ENCODE results near the gene SH3TC2. TPM values are rescaled to one million over a fixed set of nuclear protein-coding genes. Genes with fewer than 3 reads are reported as not detected.

The SH3TC2 gene
- total RNA-seq, 1 experiment from 2014 or later = 1.5 TPM

GRCh38 chr5:148974642-148975327 is 88.1 kb downstream of the SH3TC2 start:
- no peak for DNase-seq (ENCODE audit: extremely low read depth, low read depth)

DNA sequence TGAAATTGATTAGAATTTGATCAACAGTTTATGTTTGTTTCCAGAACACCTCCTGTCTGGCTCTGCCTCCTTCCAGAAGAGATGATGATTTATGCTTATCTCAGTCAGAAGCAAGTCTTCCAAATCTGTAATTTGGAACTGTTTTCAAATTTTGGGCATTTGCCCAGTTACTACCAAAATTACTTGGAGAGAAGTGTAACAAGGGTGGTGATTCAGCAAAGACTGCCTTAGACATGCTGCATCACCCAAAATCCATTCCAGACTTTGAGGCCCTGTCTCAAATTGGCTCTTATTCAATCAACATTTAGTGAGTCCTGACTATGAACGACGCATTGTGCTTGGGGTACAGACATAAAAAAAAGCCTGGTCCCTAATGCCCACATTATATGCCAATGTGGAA is 89.4 kb downstream of the SH3TC2 start:
- no peak for DNase-seq (ENCODE audit: extremely low read depth, low read depth)

- peak; percentile 64 for DNase-seq (ENCODE audit: extremely low read depth, low read depth)
Observed at GRCh38 chr5:148972974-148973374, 89.9 kb downstream of the SH3TC2 start.

DNA sequence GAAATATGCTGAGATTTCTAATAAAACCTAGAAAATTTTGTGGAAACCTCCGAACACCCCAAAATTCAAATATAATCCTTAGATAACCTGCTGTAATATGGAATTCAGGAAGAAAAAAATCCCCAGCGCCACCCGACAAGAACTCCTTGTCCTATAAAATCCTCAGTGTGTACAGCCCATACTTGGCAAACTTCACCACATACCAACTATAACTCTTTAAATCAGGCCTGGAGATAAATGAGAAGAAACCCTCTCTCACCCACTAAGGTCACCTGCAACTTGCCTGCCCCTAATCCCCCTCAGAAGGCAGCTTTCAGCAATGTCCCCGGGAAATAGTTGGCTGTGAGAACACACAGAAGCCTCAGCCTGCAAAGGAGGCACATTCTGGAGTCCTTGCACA is 90.5 kb downstream of the SH3TC2 start:
- no peak for DNase-seq (ENCODE audit: extremely low read depth, low read depth)

- no peak for DNase-seq (ENCODE audit: extremely low read depth, low read depth)
Observed at GRCh38 chr5:148970876-148971275, 92.0 kb downstream of the SH3TC2 start.

DNA sequence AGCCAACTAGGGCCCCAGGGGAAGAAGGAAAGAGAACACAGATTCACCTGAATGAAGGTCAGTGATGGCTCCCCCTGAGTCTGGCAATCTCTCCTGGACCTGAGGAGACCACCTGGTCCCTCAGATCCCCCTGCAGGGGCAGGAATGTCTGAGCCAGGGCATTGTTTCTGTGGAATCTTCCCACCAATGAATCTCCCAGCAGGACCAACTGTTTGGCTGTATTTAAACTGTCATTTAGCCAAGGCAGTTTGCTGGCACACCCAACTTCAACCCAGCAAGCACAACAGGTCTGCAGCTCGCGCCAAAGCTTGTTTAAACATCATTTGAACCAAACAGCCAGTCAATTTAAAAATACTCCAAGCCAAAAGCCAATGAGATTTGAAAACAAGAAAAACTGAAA is 92.6 kb downstream of the SH3TC2 start:
- DNase-seq (ENCODE audit: extremely low read depth, low read depth) = no peak

GRCh38 chr5:148969291-148969690 is 93.6 kb downstream of the SH3TC2 start:
- DNase-seq (ENCODE audit: extremely low read depth, low read depth) = no peak

DNA sequence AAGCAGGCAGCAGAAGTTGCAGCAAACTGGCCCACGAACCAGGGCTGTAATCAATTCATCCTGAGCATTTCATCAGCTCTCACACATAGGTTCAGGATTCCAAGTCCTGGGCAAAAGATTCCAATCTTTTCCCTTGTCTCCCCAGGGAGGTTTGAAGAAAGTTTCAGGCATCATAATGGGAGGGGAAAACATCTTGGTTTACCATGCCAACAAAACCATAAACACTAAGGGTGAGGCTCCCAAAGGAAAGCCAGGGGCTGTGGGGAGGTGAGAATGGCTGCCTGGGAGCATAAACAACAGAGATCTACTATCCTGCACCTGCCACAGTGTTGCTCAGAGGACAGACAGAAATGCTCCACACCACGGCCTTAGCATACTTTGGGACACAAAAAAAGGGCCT is 94.6 kb downstream of the SH3TC2 start:
- DNase-seq (ENCODE audit: extremely low read depth, low read depth) = peak; percentile 11

DNA sequence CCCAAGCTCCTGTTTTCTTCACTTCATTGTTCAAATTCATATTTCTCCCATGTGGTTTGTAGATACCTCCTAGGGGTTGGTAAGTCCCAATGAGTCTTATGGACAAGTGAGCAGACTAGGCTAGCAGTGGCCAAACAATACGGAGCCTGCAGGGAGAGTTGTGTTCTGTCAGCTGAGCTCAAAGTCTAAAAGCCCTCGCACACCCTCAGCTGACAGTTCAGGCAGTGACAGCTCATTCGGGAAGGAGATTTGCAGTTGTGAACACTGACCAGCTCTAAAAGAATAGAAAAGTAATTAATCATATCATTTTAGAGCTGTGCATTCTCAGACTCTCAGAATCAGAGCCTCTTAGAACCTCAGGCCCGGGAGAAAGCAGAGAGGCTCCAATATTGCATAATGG is 95.1 kb downstream of the SH3TC2 start:
- no peak for DNase-seq (ENCODE audit: extremely low read depth, low read depth)

GRCh38 chr5:148966938-148967337 is 95.9 kb downstream of the SH3TC2 start:
- no peak for DNase-seq (ENCODE audit: extremely low read depth, low read depth)

- no peak for DNase-seq (ENCODE audit: extremely low read depth, low read depth)
Observed at GRCh38 chr5:148966348-148966747, 96.5 kb downstream of the SH3TC2 start.

GRCh38 chr5:148965511-148966265 is 97.2 kb downstream of the SH3TC2 start:
- peak; percentile 67 for DNase-seq (ENCODE audit: extremely low read depth, low read depth)

- DNase-seq (ENCODE audit: extremely low read depth, low read depth) = no peak
Observed at GRCh38 chr5:148963664-148964063, 99.2 kb downstream of the SH3TC2 start.

DNA sequence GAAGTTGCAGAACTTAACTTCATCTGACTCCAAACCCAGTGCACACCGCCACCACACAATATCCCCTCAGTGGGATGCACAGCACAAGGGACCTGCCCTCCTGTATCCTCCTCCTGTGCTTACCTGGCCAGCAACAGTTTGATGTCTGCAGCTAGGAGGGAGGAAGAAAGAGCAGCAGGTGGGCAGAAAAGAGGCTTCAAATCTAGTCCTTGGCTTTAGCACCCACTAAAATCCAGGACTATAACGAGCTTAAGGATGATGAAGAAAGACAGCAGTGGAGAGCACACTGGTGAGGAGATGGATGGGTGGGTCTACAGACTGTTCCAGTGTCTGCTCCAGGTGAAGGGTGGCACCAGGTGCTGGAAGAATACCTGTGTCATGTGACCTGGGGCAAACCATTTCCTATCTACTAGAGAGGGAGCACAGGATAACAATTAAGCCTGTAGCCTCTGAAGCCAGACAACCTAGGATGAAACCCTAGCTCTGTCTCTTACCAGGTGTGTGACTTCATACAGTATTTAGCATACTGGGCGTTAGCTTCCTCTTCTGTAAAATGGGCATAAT is 100.0 kb downstream of the SH3TC2 start:
- no peak for DNase-seq (ENCODE audit: extremely low read depth, low read depth)

DNA sequence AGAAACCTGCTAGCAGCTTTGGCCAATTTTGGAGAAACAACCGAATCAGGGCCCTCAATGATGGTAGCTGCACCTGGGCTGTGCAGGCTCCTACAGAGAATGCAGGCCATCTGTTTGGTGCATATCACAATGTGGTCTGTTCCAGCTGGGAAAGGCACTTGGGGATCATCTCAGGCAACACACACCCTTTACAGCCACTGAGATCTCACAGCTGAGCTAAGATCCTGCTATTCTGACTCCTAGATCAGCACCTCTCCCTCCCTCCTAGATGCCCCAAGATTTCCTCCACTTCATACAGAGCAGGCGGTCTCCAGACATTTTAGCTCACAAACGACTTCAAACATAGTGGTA is 100.7 kb downstream of the SH3TC2 start:
- DNase-seq (ENCODE audit: extremely low read depth, low read depth) = no peak

DNA sequence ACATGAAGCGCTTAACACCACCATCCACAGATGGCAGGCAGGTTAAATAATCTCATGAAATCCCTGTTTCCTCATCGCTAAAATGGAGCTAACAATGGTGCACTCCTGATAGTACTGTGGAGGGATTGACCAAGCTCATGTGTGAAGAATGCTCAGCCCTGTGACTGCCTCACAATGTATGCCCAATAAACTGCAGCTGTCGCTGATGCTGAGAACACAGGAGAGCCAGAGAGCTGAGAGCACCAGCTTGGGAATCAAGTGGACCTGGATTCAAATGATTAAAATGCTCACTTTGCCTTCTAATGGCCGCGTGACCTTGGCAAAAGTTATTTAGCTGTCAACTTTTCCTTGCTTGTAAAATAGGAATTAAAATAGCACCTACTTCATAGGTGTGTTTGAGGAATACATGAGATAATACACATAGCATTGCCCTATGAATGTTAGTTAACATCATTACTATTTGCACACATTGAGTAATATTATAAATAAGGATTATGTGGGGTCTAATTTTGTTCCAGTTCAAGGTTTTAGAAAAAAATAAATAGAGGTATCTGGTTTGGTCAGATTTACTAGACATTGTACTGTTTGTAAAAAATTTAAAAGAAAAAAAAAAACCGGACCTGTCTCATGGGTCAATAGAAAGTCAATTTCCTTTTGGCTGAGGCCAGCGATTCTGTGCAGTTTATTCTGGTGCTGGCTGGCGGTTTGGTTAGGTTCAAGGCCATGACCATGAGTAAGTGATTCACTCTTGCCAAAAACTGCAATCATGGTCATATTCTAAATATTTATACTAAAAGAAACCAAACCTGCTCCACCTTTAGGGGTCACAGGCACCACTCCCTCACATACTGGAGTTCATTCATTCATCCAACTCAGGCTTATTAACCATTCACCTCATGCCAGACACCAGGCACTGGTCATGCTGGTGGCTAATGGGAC is 101.3 kb downstream of the SH3TC2 start:
- DNase-seq (ENCODE audit: extremely low read depth, low read depth) = no peak

GRCh38 chr5:148960070-148960769 is 102.6 kb downstream of the SH3TC2 start:
- DNase-seq (ENCODE audit: extremely low read depth, low read depth) = no peak

DNA sequence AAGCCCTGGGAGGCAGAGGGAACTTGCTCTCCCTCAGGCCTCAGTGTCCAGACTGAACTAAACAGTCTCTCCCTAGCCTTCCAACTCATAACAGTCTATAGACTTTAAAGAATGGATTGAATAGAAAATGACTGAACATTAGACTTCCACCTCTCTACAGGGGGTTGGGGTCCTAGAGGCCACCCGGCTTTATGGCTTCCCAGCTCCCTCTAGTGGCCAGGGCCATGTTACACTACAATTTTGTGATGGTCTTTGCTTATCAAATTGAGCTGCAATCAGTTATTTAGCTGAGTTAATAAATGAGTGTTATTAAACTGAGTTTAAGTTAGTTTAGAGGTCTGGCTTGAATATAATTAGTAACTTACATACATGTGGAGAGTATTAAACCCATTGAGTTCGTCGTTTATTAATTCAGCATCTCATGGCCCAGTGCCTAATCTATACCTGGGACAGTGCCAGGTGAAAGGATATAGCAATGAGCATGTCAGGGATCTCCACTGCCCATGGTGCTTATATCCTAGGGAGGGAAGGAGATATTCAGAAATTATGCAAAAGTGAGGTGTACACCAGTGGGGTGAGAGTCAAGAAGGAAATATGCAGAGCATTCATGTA is 105.2 kb downstream of the SH3TC2 start:
- peak; percentile 31 for DNase-seq (ENCODE audit: extremely low read depth, low read depth)

- DNase-seq (ENCODE audit: extremely low read depth, low read depth) = no peak
Observed at GRCh38 chr5:148956477-148957385, 106.1 kb downstream of the SH3TC2 start.
